ENCODE measurements around the gene CEACAM18.
A peak's percentile ranks its signal among the peaks of the same experiment; 100 is the strongest.
"Not testable (repeated sequence)": the region's sequence is repeated elsewhere in the genome, so short reads cannot be mapped to it uniquely, and the experiment has no call there.

Gene CEACAM18

DNA sequence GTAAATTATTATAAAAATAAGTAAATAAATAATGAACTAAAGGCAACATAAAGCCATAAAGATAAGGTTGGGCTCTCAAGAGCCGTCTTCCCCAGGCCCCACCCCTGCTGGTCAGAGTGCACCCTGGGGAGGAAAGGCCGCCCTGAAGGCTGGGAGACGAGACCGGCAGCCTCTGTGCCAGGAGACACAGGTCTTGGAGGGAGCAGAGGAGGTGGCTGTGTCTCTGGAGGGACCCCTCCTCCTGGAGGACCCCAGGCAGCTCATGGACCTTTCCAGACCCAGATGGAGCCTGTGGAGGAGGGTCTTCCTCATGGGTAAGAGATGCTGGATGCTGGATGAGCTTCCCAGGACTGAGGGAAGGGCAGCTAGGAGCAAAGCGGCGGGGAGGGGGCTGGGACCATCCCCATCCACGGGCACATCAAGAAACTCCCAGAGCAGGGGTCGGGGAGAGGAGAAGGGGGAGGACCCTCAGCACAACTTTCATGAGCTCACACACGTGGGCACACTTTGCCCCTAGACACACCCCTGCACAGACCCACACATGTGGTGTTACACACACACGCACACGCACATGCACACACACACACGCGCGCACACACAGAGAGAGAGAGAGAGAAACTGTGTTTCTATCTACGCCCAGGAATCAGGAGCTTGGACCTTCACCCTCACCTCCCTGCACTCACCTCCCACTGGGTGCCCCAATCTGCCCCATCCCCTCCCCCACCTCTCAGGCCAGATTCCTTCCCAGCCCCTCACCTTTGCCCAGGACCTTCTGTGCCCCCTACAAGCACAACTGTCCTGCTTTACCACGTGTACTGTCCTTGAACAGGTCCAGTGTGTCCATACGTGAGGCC lies at the start of gene CEACAM18:
Gene CEACAM18 (plus strand): TSS at position 159 of the 854 bp plus-strand sequence.
- no peak for DNase-seq (ENCODE audit: low read depth, low spot score)

DNA sequence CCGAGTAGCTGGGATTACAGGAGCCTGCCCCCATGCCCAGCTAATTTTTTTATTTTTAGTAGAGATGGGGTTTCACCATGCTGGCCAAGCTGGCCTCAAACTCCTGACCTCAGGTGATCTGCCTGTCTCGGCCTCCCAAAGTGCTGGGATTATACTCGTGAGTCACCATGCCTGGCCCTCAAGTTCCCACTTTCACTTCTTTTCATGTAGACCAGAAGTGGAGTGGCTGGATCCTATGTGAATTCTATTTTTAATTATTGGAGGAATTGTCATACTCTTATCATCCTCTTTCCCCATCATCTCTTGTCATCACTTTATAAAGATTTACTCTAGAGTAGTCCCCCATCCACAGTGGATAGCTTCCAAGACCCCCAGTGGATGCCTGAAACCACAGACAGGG lies 48.1 kb upstream of the CEACAM18 start:
- no peak for DNase-seq (ENCODE audit: low read depth, low spot score)

DNA sequence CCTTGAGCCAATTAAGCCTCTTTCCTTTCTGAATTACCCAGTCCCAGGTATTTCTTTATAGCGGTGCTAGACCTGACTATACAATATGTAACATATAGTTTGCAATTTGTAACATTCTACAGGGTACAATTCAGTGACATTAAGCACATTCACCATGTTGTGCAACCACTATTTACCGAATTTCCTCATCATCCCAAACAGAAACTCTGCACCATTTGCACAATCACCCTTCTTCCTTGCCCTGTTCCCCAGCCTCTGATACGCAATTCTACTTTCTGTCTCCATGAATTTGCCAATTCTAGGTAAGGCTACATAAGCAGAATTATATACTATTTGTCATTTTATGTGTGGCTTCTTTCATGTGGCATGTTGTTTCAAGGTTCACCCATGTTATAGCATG lies 47.2 kb upstream of the CEACAM18 start:
- DNase-seq (ENCODE audit: low read depth, low spot score) = no peak

DNA sequence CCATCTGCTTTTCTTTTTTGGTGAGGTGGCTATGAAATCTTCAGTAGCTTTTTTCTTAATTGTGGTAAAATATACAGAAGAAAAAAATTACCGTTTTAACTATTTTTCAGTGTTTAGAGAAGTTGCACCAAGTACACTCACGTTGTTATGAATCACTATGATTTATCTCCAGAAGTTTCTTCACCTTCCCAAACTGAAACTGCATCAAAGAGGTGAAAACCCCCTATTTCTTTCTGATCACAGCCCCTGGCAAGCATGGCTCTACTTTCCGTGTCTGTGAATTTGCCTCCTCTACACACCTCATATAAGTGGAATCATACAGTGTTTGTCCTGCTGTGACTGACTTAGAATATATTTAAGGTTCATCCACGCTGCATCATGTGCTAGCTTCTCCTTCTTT lies 45.3 kb upstream of the CEACAM18 start:
- DNase-seq (ENCODE audit: low read depth, low spot score) = no peak

DNA sequence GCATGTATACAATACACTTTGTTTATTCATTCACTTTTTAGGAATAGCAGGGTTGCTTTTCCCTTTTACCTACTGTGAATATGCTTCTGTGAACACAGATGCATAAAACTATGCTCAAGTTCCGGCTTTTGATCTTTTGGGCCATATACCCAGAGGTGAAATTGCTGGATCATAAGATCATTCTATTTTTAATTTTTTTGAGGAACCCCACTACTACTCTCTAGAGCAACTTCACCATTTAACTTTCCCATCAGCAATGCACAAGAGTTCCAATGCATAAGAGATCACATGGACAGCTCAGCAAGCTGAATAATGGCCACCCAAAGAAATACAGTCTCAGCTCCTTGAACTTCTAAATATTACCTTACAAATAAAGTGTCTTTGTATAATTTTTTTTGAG lies 43.9 kb upstream of the CEACAM18 start:
- no peak for DNase-seq (ENCODE audit: low read depth, low spot score)

DNA sequence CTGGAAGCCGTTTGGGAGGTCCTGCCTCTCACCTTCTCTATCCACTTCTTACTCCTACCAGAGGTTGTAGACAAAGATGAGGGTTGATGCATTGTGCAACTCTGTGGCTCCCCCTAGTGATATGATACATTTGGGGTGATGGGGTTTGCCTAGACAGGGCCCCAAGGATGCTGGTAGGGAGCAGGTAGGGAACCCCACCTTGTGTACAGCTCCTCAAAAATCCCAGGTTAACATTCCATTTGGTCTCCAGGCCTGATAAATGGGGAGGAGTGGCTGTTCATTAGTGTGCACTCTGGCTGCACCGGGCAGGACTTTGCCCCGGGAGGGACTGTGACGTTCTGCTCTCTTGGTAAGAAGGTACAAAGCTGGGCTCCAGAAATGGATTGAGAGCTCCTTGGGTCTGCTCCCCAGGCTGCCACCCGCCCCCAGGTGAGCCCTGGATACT lies 39.3 kb upstream of the CEACAM18 start:
- DNase-seq (ENCODE audit: low read depth, low spot score) = peak; percentile 6

DNA sequence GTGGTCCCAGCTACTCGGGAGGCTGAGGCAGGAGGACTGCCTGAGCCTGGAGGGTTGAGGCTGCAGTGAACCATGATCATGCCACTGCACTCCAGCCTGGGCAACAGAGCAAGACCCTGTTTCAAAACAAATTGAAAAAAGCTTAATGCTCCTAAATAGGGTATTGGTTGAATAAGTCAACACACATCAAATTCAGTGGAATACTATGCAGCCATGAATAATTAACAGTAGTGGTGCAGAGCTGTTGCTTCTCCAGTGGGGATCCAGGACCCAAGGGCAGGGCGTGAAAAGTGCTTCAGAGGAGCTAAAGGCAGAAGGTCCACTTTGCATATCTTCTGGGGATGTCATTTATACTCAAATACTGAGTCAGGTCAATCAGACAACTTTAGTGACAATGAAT lies 38.3 kb upstream of the CEACAM18 start:
- no peak for DNase-seq (ENCODE audit: low read depth, low spot score)

DNA sequence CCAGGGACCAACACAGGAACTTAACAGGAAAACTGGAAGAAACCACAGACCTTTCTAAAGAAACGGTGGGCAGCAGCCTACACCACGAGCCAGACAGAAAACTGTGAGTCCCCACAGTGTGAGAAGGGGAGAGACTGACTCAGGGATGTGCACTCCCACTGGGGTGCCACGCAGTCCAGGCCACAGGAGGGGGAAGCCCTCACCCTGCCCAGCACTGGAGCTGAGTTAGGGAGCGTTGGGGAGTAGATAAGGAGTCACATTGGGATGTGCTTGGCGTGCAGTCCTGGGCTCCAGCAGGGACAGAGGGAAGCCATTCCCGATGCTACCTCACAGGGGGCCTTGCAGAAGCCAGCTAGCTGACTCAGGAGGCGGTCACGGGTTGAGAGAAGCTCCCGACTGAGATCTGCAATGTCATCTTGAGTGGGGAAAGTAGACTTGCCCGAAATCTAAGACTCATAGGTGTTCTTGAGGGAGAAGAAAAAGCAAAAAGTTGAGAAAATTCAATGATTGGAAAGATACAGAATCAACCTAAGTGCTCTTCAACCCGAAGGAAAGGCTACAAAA lies 37.4 kb upstream of the CEACAM18 start:
- DNase-seq (ENCODE audit: low read depth, low spot score) = no peak

DNA sequence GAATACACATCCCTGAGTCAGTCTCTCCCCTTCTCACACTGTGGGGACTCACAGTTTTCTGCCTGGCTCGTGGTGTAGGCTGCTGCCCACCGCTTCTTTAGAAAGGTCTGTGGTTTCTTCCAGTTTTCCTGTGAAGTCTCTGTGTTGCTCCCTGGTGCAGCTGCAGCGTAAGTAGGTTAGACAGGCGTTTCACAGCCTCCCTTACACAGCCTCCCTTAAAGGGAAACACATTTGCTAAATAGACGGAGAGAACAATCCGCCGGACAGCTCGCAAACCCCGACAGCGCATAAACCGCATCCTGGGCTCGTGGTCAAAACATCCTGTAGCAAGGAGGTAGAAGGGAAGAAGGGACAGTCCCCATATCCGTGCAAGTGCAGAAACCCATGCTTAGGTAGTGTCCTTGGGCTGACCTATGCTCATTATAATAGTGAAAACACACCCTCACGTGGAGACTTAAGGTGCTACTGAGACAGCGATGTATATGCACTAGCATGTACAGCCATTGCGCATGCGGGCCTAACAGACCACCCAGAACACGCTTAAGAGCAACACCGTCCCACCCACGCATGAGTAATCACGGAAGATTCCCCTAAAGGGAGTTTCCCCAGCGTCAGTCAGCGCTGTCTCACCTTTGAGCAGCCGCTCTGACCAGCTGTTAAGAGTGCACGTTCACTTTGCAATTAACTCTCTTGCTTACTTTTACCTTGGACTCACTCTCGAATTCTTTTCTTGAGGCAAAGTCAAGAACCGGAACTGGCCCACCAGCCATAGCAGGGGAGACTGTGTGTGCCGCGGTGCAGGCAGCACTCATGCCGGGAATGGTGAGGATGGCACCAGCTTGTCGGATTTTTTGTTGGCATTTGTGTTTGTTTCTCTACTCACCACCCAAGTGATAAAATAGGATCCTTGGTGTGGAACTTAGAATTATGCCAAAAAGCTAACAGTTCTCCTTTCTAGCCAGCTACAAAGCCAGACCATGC lies 36.6 kb upstream of the CEACAM18 start:
- no peak for DNase-seq (ENCODE audit: low read depth, low spot score)

DNA sequence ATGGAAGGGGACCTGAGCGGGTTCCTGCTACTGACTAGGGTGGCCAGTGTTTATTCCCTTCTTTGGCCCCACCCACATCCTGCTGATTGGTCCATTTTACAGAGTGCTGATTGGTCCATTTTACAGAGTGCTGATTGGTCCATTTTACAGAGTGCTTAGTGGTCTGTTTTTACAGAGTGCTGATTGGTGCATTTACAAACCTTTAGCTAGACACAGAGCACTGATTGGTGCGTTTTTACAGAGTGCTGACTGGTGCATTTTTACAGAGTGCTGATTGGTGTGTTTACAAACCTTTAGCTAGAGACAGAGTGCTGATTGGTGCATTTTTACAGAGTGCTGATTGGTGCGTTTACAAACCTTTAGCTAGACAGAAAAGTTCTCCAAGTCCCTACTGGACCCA lies 30.8 kb upstream of the CEACAM18 start:
- not testable (repeated sequence) for DNase-seq (ENCODE audit: low read depth, low spot score)

DNA sequence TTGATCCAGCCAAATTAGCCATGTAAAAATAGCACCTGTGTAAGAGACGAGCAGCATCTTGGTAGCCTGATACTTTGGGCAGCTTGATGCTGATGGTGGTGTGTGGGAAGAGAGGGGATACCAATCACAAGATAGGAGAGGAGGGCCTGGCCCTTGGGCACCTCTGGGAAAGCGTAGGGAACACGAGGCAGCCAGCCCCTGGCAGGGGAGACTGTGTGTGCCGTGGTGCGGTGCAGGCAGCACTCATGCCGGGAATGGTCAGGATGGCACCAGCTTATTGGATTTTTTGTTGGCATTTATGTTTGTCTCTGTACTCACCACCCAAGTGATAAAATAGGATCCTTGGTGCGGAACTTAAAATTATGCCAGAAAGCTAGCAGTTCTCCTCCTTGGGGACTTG lies 30.3 kb upstream of the CEACAM18 start:
- no peak for DNase-seq (ENCODE audit: low read depth, low spot score)

DNA sequence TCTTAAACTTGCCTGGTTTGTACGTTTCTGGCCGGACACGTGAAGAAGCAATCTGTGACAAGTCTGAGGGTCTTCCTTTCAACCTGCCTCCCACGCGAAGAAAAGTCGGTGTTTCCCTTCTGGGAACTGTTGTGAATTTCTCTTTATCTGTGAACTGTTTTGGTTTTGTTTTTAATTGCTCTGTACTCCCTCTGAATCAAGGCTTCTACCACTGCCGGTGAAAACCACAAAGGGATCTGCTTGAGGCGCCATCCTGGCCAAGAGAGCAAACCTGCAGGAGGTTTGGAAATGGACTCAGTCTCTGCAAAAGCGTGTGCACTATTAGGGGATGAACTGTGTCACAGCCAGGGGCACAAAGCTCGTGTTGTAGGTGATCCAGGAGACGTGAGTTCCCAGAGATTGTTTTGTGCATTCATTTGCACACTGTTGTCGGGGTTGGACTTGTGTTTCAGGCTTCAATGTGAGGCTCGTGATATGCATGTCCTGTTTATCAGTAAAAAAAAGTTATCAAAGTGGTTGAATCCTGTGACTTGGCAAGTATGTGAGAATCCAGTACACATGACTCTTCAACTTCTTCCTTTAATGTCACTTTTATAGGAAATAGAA lies 29.8 kb upstream of the CEACAM18 start:
- no peak for DNase-seq (ENCODE audit: low read depth, low spot score)

DNA sequence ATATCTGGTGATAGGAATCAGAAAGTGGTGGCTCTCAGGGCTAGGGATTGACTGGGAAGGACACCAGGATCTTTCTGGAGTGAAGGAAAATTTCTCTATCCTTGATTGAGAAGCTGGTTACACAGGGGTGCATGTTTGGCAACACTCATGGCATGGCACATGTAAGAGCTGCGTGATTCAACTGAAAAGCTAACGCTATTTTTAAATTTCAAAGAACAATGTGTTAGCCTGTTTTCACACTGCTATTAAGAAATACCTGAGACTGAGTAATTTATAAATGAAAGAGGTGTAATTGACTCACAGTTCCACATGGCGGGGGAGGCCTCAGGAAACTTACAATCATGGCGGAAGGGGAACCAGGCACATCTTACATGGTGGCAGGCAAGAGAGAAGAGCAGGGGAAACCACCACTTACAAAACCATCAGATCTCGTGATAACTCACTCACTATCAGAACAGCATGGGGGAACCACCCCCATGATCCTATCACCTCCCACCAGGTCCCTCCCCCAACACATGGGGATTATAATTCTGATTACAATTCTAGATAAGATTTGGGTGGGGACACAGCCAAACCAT lies 27.5 kb upstream of the CEACAM18 start:
- DNase-seq (ENCODE audit: low read depth, low spot score) = no peak

DNA sequence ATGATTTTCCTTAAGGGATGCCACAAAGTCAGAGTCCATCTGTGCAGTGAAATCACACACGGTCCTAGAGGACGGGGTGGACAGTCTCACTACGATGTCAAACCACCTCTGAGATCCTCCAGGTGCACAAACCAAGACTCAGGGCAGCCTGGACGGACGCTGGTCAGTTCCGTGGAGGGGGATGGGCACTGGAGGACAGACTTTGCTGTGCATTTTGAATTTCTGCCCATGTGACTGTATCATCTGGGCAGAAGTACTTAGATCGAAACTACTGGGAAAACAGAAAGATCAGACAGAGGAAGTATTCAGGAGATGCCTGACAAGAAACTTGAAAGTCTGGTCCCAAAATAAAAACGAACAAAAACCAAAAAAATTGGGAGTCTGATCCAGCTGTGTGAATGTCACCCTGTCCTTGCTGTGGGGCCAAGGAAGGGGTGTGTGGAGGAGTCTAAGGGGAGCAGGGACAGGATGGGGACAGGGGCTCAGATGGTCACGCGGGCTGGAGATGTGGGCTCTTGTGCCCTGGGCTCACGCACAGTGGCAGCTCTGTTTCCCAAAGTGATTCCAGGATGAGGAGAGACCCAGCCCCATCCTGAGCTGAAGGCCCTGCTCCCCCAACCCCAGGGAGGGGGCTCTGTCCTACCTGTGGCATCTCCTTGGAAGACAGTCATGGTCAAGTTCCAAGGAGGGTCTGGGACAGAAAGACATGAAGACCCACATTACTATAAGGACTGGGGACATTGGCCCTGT lies 21.6 kb upstream of the CEACAM18 start:
- no peak for DNase-seq (ENCODE audit: low read depth, low spot score)

DNA sequence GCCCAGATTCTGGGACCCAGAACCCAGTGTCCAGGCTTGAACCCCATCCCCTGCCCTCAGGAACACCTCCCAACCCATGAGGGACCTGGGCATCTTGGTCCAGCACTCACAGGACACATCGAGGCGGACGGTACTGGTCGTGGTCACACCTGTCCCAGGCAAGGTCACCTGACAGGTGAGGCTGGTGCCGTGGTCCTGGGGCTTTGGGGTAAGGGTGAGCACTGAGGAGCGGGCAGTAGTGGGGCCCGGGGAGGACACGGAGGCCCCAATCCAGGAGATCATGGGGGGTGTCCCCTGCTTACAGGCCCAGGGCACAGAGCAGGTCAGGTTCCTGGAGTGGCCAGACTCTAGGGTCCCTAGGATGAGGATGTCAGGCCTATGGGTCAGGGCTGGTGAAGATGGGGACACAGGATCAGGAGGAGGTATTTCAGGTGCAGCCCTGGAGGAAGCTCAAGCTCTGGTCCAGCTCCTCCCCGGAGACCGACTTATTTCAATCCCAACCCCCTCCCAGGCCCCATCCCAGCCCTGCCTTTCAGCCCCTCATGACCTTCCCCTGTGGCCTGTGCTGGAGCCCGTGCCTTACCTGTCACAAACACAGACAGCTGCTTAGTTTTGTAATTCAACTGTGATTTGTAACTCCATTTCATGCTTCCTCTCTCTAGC lies 20.9 kb upstream of the CEACAM18 start:
- no peak for DNase-seq (ENCODE audit: low read depth, low spot score)

DNA sequence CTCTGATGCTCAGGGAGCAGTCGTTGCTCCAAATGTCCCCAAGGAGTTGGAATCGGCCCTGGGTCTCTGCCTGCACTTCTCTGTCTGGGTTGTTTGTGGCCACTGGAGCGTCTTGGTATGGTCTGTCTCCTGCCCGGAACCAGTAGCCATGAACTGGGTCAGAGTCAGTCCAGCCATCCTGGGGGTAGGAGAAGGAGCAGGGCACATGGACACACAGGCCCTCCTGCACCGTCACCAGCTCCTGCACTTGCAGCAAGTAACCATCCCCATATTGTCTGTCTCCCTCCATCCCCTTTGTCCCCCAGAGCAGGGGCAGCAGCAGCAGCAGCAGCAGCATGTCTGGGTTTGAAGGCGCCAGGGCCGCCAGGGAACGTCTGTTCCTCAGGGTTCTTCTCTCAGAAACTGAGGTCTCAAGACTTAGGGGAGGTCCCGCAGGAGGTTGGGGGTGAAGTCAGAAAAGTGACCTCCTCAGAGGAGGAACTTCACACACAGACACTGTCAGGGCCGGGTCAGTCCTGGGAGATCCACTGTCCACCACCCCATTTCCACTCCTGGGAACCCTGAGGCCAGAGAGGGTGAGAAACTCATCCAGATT lies 20.2 kb upstream of the CEACAM18 start, which contains the start of gene SIGLEC8:
Gene SIGLEC8 (minus strand): TSS at position 404 of the 595 bp plus-strand sequence. CDS start 67 bp downstream, at position 337.
- no peak for DNase-seq (ENCODE audit: low read depth, low spot score)

DNA sequence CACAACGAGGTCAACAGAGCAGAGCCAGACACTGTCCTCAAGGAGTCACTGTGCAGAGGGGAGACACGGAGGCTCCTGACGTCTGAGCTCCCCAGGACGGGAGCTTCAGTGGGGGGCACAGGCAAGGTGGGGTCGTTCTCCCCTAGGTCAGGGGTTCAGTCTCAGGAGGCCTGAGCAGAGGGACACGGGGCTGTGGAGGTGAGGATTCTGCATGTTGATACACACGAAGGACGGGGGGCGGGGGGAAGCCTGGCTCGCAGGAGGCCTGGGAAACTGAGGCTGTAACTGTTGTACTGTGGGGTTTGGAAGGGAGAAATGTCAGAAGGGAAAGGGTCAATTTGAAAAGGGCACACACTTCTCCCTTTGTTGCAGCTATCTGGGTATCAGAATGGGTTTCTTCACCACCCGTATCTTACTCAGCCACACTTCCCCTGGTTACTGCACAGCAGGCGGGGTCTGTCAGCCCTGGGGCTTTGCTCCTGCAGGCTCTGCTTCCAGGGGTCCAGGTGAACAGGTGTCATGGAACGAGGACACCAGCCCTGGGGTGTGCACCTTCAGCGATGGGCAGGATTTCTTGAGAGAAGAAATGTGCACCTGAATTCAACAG lies 19.3 kb upstream of the CEACAM18 start:
- no peak for DNase-seq (ENCODE audit: low read depth, low spot score)

DNA sequence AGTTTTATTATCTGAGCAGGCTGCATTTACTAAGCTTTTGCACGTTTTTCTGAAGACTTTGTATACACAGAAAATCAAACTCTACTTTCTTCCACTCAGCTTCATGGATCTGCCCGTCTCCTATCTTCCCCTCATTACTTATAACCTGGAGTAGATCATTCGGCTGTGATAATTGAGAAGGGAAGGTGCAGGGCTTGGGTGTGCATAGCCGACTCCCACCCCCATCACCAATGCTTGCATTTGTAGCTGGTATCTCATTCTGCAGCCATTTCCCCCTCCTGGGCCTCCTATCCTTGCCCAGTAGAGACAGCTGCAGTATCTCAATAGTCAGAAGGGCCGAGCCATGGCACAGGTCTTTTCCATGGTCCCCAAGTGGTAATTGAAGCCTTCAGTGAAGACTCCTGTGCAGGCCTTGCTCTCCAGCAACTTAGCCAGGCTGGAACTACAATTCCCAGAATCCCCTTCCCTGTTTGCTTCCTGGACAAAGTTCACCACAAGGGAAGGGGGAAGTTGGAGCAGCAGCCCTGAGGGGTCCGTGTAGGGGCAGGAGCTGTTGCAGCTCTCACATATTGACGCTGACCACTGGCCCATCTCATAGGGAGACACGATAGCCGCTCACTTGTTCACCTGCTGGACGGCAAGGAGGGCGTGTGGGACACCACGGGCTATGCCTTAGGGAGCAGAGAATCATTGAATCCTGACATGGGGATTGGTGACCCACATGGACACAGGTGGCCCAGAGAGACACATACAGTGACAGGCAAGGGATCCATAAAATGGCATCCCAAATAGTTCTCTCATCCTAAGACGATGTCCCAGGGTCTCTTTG lies 18.0 kb upstream of the CEACAM18 start:
- DNase-seq (ENCODE audit: low read depth, low spot score) = peak; percentile 3
